Fibroblast of upper back skin (primary cell): ENCODE data around the gene MZF1.

Source experiments
- DNase-seq: peaks from one replicate; pipeline ENCODE4 v3.0.0-alpha.2; 2013

The MZF1 gene

DNA sequence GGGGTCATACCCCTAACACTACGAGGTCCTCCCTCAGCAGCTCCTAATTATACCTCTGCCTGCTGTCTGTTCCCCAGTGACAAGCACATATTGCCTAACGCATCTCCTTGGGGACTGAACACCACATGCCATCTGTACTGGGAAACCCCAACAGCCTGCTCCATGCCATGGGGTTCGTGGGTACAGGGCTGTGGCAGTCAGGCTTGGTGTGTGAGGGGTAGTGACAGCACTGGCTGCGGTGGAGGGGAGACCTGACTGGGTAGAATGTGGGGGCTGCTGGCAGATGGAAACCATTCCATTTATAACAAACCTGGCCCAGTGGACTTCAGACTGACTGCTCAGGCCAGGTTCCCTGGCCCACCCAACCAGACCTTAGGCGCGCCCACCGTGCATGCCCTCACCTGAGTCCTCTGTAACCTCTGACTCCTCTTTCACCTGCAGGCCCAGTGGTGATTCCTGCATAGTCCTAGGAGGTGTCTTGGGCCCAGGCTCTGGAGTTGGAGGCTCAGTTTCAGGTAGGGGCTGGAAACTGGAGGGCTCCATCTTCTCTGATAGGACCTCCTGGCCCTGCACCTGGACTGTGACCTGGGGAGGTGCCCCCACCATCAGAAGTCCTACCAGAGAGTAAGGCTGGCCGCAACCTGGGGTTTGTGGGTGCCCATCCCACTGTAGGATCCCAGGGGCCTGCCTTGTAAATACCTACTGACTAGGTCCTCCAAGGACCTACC is 3.0 kb downstream of the MZF1 start:
- DNase-seq = no peak

DNA sequence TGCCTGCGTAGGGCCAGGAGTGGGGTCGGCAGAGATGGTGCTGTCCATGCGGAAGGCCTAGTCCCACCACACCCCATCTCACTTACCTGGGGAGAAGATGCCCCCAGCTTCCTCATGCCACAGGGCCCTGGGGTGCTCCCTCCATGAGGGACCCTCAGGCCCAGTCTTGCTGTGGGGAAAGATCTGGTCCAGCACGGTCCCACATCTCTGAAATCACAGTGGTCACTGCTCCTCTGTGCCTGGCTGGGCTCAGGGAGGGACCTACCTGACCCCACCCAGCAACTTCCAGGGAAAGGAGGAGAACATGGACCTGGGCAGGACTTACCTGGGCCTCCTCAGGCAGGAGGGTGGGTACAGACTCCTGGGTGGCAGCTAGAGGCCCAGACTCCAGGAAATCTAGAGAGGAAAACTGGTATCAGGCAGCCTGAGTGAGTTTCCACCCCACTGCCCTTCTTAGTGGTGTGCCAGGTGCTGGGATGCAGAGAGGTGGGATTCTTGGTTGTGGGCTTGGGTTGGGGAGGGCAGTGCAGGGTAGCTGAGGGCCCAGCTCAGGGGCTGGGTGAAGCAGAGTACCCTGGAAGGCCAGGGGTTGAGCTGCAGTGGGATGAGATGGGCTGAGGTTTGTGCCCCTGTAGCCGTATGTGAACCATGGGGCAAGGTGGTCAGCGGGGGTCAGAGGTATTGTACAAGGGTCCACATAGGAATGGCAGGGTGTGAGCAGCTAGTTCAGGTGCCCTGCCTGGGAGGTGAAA is 3.8 kb downstream of the MZF1 start:
- no peak for DNase-seq

DNA sequence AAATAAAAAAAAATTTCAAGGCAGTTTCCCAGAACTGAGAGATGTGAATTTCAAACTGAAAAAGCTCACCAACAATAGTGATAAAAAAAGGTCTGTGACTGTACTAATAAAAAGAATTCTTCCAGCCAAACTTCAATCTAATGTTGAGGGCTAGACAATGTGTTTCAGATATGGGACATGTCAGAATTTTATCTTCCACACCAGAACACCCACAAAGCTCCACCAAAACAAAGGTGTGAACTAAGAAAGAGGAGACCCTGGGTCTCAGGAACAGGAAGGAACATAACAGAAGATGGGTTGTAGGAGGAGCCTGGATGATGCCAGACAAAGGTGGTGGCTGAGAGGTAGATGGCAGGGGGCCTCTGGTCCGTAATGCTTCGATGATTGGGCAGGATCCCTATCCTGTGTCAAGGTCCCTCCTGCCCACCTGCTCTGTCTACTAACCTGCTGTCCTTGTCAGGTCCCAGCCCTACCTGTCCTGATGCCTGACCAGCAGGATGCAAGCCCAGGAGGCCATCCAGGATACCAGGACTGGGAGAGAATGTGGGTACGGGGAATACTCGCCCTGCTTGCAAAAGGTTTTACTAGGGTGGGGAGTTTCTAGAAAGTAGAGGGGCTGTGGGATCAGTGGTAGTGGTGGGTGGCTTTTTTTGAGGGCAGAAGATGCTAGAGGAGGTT is 4.5 kb downstream of the MZF1 start:
- no peak for DNase-seq

DNA sequence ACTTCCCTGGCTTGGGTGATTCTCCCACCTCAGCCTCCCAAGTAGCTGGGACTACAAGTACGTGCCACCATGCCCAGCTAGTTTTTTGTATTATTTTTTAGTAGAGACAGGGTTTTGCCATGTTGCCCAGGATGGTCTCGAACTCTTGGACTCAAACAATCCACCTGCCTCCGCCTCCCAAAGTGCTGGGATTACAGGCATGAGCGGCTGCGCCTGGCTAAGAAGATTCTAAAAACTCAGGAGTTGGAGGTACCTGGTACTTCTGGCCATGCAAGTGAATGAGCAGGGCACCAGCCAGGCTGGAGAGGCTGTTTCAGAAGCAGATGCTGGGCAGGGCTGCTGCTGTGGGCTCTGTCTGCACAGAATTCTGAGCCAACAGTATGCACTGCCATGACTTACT is 6.1 kb downstream of the MZF1 start:
- no peak for DNase-seq

DNA sequence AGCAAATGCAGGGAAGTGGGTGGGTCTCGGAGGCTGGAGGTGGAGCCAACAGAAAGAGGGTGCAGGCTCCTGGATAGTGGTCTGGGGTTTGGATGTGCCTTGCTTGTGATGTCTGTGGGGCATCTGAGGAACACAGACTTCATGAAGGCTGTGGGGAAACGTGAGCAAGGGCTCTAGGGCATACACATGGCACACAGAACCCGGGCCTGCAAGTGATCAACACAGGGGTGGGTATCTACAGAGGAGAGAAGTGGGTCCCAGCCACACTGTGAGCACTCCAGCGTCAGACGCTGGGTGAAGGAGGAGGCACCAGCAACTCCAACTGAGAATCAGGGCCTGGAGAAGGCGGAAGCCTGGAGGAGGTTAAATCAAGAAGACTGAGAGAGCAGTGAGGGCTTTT is 9.3 kb downstream of the MZF1 start:
- no peak for DNase-seq

DNA sequence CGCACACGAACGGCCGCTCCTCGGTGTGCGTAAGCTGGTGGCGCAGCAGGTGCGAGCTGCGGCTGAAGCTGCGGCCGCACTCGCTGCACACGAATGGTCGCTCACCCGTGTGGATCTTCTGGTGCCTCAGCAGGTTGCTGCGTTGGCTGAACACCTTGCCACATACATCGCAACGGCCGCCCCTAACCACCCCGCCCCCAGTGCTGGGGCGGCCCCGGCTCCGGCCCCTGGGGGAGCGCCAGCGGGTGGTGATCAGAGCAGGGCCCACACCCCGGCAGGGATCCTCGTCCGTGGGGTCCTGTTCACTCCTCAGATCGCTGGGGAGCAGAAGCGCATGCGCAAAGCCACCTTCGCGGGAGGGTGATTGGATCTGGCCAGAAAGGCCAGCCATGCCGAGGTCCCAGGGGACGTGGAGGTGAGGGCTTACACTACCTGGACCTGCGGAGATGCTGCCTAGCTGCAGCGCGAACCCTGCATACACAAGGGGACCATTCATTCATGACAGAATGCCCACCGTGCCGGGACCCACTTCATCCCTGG is 10.0 kb downstream of the MZF1 start:
- no peak for DNase-seq

DNA sequence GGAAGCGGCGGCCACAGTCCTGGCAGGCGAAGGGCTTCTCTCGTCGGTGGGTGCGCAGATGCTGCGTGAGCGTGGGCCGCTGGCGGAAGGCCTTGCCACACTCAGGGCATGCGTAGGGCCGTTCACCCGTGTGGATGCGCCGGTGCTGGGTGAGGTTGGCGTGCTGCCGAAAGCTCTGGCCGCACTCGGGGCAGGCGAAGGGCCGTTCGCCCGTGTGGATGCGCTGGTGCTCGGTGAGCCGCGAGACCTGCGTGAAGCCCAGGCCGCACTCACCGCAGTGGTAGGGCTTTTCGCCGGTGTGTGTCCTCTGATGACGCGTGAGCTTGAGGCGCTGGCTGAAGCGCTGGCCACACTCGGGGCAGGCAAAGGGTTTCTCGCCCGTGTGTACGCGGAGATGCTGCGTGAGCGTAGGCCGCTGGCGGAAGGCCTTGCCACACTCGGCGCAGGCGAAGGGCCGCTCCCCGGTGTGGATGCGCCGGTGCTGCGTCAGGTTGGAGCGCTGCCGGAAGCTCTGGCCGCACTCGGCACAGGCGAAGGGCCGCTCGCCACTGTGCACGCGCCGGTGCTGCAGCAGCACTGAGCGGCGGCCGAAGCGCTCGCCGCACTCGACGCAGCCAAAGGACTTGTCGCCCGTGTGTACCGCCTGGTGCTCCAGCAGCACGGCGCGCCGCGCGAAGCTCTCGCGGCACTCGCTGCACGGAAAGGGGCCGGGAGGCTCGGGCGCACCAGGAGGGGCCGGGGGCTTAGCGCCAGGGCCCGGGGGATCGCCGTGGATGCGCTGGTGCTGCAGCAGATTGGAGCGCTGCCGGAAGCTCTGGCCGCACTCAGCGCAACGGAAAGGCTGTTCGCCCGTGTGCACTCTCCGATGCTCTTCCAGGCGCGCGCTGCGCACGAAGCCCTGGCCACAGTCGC is 10.8 kb downstream of the MZF1 start:
- DNase-seq = peak; percentile 31

DNA sequence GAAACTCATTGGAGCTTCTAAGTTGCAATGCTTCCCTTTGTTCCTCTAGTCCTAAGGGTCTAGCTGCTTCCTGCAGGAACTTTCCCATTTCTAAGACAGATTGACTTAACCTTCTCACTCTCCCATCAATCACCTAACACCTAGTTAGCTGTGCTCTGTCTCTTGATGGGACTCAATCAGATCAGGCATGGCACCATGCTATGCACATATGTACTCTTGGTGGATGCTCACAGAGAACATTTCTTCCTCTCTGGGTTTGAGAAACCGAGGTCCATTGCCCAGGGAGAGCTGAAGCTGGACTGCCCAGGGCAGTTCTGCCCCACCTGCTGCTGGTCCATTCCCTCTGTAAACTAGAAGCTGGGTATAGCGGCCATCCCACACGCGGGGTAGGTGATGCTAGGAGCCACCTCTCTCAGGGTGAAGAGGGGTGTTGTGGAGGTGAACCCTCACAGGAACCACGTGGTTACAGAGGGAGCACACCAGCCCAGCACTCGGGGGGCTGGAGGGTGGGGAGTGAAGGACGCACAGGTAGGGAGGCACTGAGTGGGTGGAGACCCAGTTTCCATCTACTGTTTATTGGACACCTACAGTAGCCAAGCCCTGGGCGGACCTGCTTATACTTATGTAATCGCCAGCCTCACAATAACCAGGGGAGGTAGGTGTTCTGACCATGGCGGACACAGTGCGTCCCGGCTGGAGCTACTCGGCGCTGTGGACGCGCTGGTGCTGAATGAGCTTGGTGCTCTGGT is 11.6 kb downstream of the MZF1 start:
- DNase-seq = no peak

DNA sequence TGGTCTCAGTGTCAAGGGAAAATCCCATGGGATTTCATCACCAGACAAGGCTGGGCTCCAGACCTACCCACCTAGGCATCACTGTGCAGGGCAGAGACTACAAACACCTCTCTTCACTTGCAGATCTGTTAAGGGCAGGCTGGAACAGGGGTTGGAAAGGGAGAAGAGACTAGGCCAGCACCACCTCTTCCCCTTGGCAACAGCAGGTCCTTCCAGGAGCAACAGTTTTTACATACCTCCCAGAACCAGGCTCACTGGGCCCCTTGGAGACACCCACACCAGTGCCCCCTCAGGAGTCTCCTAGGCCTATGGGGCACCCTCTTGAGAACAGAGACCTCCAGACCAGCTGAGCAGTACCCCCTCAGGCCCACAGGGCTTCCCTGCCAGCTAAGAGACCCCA is 12.2 kb downstream of the MZF1 start:
- DNase-seq = no peak

DNA sequence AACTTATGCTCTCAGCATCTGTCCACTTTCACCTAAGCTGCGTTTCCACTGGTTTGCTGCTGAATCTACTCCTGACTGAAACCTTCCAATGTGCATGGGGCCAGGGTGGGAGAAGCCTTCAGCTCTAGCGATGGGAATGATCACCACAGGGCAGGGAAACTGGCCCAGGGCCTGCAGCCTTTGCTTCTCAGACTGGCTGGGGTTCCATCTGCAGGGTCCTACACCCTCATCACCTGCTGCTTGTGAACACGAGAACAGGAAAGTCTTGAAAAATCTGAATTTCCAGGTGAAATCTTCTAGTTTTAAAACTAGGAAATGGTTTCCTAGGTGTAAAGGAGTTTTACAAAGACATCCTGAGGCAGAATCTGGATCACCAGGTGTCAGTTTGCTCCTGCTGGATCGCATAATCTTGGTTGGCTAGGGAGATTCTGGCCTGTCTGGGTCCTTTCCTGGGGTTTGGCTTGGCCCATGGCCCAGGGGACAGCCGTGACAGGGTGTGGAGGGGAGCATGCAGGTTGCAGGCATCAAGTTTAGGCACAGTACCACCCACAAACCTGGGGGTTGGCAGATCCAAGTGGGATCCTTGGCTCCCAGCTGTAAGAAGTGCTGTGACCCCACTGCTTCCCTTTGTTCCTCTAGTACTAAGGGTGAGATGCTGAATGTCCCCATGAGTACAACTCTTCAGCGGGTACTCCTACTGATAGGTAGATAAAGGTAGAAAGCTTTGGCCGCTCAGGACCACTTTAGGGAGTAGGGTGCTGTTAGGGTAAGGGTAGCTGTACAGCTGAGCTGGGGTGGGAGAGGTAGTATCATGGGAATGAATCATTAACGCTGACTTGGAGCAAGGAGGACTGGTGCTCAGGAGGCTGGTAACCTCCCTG is 12.9 kb downstream of the MZF1 start:
- DNase-seq = no peak

DNA sequence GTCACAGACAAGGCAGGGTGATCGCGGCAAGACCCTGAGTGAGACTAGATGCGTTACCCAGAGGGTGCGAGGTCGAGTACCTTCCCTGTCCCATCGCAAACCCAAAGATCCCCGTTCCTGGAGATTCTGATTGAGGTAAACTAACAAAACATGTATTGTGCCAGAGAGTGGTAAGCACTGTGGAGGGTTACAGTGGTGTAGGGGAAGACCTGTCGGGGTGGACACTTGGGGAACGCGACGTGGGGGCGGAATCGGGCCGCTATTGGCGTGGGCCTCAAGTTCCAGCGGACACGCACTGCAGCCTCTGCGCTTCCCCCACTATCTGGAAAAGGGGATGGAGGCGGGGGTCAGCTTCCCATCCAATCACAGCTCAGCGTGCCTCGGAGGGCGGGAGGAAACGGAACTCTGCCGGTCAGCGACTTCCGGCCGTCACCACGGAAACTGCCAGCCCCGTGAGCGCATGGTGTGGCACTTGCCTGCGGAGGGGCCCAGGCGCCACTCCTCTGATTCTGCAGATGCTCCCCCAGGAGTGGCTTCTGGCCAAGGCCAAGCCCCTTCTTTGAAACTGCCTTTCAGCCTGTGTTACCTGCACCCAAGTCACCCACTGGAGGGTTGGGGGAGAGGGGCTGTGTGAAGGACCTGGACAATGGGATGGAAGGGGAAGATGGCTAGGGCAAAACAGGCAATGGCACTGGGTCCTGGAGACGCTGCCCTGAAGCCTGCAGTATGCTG is 13.7 kb downstream of the MZF1 start:
- DNase-seq = peak; percentile 92

DNA sequence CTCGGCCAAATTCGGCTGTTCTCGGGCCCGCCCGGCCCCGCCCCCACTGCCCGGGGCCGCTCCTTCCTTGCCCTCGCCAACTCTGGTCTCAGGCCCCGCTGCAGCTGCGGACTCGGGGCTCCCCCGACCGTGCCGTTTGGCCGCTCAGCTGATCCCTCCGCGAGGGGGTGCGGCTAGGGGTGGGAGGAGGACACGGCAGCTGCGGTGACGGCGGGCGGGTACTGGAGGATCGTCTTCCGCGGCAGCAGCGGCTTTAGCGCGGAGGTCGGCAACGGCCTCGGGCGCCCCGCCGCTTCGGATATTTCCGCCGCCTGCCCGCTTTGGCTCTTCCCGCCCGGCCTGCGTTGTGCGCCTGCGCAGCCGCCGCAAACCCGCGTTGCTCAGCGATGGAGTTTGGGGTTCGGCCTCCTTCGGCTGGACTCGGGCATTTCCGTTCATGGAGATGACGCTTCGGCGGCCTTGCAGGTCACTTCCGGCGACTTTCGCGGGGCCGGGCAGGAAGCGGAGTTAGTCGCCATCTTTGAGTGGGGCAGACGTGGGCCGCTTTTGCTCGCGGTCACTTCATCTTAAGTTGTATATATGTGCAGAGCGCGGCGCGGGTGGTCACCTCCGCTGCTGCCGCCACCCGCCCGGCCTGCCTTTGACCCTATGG is 14.4 kb downstream of the MZF1 start:
- peak; percentile 98 for DNase-seq

DNA sequence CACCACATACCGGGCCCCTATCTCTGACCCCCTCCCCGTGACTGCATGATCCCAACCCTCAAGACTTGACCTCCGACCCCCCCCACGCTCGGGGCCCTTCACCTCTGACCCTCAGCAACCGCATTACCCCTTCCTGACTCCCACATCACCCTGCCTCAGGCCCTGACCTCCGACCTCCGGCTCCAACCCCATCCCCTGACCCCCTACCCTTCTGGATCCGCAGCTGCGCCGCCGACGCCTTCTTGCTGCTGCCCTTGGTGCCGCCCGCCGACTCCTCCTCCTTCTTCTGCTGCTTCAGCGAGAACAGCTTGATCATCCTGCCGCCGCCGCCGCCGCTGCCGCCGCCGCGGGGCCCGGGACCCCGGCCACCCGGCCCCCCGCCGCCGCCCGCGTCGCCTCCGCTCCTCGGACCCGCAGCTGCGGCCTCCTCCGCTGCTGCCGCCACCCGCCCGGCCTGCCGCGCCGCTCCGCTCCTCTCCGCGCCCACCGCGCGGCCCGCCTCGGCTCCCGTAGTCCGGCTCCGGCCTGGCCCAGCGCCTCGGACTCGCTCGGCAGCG is 15.0 kb downstream of the MZF1 start, which contains the start of gene UBE2M:
Gene UBE2M, minus strand, starts transcription at position 546 of the 557 bp plus-strand sequence. Its CDS starts 230 bp downstream, at position 316.
- DNase-seq = no peak

DNA sequence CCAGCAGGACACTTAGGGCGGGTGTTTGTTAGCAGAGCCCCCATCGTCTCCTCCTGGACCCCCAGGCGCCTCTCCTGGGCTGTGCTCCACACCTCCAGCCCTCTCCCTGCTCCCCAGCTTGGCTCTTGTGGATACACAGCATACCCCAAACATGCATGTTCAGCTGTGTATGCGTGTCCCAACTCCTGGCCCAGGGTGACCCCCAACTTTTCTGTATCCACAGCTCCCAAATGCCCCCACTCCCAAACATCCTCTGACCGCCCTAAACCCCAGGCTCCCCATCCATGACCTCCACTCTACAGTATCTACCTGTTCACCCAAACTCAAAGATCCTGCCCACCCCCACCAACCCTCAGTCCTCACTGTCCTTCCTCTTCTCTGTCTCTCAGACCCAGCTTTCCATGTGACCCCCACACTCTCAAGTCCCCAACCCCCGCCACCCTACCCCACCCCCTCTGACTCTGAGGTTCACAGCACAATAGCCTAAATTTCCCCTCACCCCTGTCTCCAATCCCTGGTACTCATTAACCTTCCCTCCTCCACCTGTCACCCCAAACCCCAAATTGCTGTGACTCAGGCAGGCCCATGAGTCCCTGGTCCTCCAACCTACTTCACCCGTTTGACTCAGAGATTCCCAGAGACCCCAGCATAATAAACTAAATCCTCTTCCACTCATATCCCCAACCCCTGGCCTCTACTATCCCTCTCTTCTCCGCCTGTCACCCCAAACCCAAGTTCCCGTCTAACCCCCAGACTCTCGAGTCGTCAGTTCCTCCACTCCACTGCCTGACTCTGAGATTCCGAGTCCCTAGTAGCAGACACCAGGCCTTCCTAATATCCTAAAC is 15.7 kb downstream of the MZF1 start:
- DNase-seq = no peak

DNA sequence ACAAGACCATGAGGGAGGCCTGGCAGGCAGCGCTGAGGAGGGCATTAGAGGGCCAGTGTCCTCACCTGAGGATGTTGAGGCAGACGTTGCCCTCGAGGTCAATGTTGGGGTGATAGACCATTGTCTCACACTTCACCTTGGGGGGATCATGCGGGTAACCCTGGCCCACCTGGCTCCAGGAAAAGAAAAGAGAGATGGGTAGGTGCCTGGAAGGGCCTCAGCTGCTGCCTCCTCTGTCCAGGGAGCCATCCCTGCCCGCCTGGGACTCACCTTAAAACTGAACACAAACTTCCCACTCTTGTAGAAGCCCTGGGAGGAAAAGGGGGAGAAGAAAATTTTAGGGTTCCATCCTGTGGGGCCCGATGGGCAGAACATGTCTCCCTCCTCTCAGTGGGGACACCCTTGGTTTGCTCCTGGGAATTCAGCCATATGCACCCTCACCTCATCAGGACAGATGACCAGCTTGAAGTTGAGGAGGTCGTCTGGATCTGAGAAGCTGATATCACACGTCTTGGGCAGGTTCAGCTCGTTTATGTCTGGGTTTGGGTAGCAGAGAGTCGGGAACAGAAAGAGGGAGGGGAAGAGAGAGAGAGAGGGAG is 16.4 kb downstream of the MZF1 start:
- no peak for DNase-seq

DNA sequence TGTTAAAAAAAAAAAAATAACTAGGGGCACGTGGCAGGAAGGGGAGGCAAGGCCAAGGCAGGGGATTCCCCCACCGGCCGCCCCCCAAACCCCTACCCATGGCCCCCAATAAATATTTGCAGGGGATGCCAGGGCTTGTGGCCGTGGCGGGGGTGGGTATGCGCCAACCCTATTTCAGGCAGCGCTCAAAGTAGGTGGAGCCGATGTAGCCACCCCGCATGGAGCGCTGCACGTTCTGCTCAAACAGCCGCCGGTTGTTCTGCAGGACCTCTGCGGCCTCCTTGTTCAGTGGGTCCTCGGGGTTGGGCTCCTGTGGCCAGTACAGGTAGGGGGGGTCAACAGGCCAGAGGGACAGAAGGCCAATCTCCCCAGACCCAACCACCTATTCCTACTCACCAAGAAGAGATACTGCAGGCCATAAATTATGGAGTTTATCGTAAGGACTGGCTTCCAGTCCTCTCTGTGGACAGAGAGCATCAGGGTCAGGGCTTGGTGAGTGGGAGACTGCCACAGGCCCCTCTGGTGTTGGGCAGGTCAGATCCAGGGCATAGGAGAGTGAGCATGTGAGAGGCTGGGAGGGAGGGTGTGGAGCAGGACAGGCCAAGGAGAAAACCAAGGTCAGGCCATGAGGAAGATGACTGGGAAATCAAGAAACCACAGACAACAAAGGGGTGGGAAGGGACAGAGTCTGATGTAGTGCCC is 17.1 kb downstream of the MZF1 start:
- DNase-seq = no peak

DNA sequence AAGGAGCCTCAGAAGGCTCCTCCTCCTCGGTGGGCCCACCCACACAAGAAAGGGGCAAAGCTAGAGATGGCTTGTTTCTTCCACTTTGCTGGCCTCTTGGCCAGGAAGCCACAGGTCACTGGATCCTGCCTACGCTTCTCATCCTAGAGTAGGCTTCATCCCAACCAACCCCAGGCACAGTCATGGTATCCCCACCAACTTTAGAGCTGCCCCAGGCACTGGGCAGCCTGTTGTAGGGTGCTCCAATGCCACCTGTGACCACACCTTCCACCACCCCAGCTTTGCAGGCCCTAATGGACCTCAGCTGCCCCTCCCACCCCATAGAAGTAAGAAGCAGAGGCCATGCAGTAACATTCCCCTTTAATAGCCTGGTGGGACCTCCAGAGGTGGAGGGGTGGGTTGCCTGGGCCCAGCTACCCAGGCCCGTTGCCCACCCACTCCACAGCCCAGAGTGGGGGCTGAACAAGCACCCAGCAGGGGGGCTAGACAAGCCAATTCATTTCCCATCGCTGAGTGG is 17.7 kb downstream of the MZF1 start:
- no peak for DNase-seq
